HG03039 (cell line): ENCODE measurements around the gene MVB12B.
"Not testable (repeated sequence)": the region's sequence is repeated elsewhere in the genome, so short reads cannot be mapped to it uniquely, and the experiment has no call there.

Source experiments
- ATAC-seq: cut with Tn5 transposase; IDR thresholded peaks from one replicate; pipeline ENCODE4 v1.9.1; 2021; ENCODE audit warnings: mild to moderate bottlenecking, moderate library complexity; ENCODE audit not compliant: unreplicated experiment

The MVB12B gene

GRCh38 chr9:126550891-126551351, 224.3 kb downstream of the MVB12B start:
- ATAC-seq: no peak

GRCh38 chr9:126551812-126552211, 225.2 kb downstream of the MVB12B start:
- ATAC-seq: no peak

DNA sequence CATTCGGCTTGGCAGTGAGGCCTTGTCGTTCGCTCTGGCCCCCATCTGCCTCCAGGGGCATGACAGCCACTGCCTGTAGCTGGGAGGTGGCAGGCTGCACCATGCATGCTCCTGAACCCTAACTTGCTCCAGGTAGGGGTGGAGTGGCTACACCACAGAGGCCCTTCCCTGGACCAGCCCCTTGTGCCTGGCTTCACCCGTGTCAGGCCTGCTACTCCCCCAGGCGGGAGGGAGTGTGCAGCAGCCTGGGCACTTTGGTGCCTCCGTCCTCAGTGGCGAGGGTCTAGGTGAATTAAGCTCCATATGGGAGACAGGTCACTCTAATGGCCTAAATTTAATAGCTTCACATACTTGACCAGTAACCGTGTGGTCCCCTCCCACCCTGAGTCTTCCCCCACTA, 227.7 kb downstream of the MVB12B start:
- no peak for ATAC-seq

- ATAC-seq: not testable (repeated sequence)
Measured at GRCh38 chr9:126555421-126555820, 228.8 kb downstream of the MVB12B start.
